Natural killer cell treated with Interleukin-12 subunit alpha and Interleukin-12 subunit beta and Interleukin-15 and Interleukin-18, amount 100 ng/mL, for 72 hours (primary cell): Measurements from ENCODE around the gene RPTOR. TPM values are rescaled to one million over a fixed set of nuclear protein-coding genes. Genes with fewer than 3 reads are reported as not detected.

Source experiments
- ATAC-seq, 2 donors: fragments of 150-1000 bp; cut with Tn5 transposase in 1 of 2; sonication (Bioruptor Pico), chemical (Tn5 transposase) in 1 of 2; 2 replicates each; pipeline ENCODE4 v1.10.0; 2021
- DNase-seq: peaks from one replicate; pipeline ENCODE4 v3.0.0; 2022; ENCODE audit warnings: low spot score
- H3K27ac Mint-ChIP-seq, 2 donors: 1 replicate in 1 of 2; 2 replicates in 1 of 2; pipeline ENCODE4 v1.8.0; 2022; ENCODE audit warnings: mixed read lengths in 2 of 2, mild to moderate bottlenecking in 1 of 2, moderate library complexity in 1 of 2
- H3K27me3 Mint-ChIP-seq, 2 donors: 1 replicate in 1 of 2; 2 replicates in 1 of 2; pipeline ENCODE4 v1.8.0; 2022; ENCODE audit warnings: mixed read lengths in 2 of 2
- H3K36me3 Mint-ChIP-seq: one replicate; pipeline ENCODE4 v1.8.0; 2022; ENCODE audit warnings: mixed read lengths
- H3K4me1 Mint-ChIP-seq, 2 donors: 1 replicate in 1 of 2; 2 replicates in 1 of 2; pipeline ENCODE4 v1.8.0; 2022; ENCODE audit warnings: low read depth in 2 of 2, mixed read lengths in 2 of 2, mild to moderate bottlenecking in 1 of 2
- H3K4me3 Mint-ChIP-seq: one replicate; pipeline ENCODE4 v1.8.0; 2022; ENCODE audit warnings: mixed read lengths
- H3K9me3 Mint-ChIP-seq: 2 replicates; pipeline ENCODE4 v1.8.0; 2022; ENCODE audit warnings: mixed read lengths
- total RNA-seq, 2 donors: library from RNA; stranded (reverse); gene quantifications; one replicate each; pipeline ENCODE4 v1.2.3, GENCODE V29; 2022

RPTOR gene
- total RNA-seq, 2 donors from 2014 or later, result 44.1 to 92.4 TPM

- peak overlapping the region; percentile 55 for H3K4me3 Mint-ChIP-seq
- H3K9me3 Mint-ChIP-seq, result no peaks in the 10 kb centered on the region
- peak overlapping the region; percentile 7 to 10 for H3K27ac Mint-ChIP-seq
- peaks cover 8 to 11% of the 10 kb centered on the region in 2 donors for H3K27me3 Mint-ChIP-seq
- no peak for DNase-seq
- H3K36me3 Mint-ChIP-seq, result no peaks in the 10 kb centered on the region
- peak; percentile 70 to 71 for ATAC-seq
- peaks cover 8 to 11% of the 10 kb centered on the region in 2 donors for H3K4me1 Mint-ChIP-seq
Observed at GRCh38 chr17:80980397-80981061, 435.9 kb downstream of the RPTOR start.

- peak overlapping the region; percentile 7 to 10 for H3K27ac Mint-ChIP-seq
Observed at GRCh38 chr17:80981062-80981902, 436.6 kb downstream of the RPTOR start.

DNA sequence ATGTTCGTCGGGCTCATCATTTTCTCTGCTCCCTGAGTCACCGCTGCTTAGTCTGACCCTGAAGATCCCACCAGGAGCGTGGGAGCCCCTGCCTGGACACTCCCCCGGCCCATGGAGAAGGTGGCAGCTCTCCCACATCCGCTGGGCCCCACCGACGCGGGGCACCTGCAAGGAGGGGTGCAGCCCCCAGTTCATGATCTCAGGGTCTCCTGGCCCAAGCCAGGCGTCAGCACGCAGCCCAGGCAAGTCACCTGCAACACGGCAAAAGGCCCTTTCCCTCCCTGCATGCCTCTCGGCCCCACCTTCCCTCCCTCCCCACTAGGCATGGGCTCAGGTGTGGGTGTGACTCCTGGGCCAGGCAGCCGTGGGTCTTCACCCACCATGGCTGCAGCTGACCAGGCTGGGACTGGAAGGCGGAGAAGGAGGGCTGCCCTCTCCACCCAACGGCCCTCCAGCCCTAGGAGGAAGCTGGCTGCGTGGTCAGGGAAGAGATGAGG, 437.3 kb downstream of the RPTOR start:
- H3K4me3 Mint-ChIP-seq, result no peak overlapping the region
- H3K4me1 Mint-ChIP-seq, result peaks cover 8 to 11% of the 10 kb centered on the region in 2 donors
- DNase-seq (no peak), ATAC-seq (no peak)
- H3K27me3 Mint-ChIP-seq, result peaks cover 8 to 11% of the 10 kb centered on the region in 2 donors
- H3K9me3 Mint-ChIP-seq, result no peaks in the 10 kb centered on the region
- H3K36me3 Mint-ChIP-seq, result no peaks in the 10 kb centered on the region
- H3K27ac Mint-ChIP-seq, result no peak overlapping the region

More at GRCh38 chr17:80981062-80981902, 436.6 kb downstream of the RPTOR start:
- Mint-ChIP-seq H3K36me3 (no peaks in the 10 kb centered on the region), H3K4me3 (peak overlapping the region; percentile 55), H3K27me3 (peaks cover 8 to 11% of the 10 kb centered on the region in 2 donors), H3K4me1 (peaks cover 8 to 11% of the 10 kb centered on the region in 2 donors), H3K9me3 (no peaks in the 10 kb centered on the region)
- DNase-seq (no peak), ATAC-seq (peak; percentile 33 to 62)

DNA sequence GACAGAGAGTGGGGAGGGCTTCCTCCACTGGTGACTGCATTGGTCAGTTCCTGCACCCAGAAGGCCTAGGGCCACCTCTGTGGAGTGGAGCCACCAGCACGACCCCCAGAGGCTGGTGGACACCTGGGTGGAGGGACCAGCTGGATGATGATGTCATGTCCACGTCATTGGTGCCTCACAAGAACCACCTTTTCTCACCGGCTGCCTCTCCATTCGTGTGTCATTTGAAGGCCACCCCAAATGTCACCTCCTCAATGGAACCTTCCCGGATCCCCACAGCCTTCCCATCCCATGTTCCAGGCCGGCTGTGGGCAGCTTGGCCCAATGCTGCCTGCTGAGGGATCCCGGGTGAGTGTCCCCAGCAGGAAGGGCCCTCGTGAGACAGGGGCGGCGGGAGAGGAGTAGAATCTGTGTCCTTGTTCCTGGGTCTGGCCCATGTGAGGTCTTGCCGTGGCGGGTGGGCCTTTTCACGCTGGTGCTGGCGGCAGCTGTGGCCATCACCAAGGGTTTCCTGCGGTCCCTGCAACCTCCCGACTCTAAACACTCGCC, 437.9 kb downstream of the RPTOR start:
- Mint-ChIP-seq H3K9me3 (no peaks in the 10 kb centered on the region), H3K27ac (no peak overlapping the region), H3K36me3 (no peaks in the 10 kb centered on the region), H3K4me1 (peaks cover 8 to 11% of the 10 kb centered on the region in 2 donors), H3K27me3 (peaks cover 8 to 11% of the 10 kb centered on the region in 2 donors), H3K4me3 (no peak overlapping the region)
- DNase-seq, result no peak
- no peak for ATAC-seq

GRCh38 chr17:80983545-80983944, 438.9 kb downstream of the RPTOR start:
- Mint-ChIP-seq H3K27ac (no peak overlapping the region), H3K4me3 (no peak overlapping the region), H3K27me3 (peaks cover 8 to 11% of the 10 kb centered on the region in 2 donors), H3K4me1 (peaks cover 8 to 11% of the 10 kb centered on the region in 2 donors), H3K36me3 (no peaks in the 10 kb centered on the region), H3K9me3 (no peaks in the 10 kb centered on the region)
- DNase-seq, result no peak
- no peak for ATAC-seq

DNA sequence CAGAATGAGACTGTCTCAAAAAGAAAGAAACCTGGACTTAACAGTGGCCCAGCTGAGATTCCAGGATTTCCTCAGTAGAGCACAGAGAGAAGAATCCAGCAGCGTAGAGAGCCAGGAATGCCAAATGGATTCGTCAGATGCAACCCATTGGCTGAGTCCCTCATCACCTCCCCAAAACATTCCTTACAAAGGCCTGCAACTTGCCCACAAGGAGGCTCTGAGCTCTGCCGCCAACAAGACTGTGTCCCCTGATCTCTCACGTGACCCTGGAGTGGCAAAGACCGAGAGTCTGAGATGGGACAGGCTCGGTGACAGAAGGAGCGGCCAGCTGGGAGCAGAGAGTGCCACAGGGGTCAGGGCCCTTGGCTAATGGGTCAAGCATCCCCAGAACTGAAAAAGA, 440.1 kb downstream of the RPTOR start:
- Mint-ChIP-seq H3K36me3 (no peaks in the 10 kb centered on the region), H3K4me1 (peaks cover 8 to 11% of the 10 kb centered on the region in 2 donors), H3K27me3 (peaks cover 8 to 11% of the 10 kb centered on the region in 2 donors), H3K4me3 (no peak overlapping the region), H3K27ac (no peak overlapping the region), H3K9me3 (no peaks in the 10 kb centered on the region)
- ATAC-seq, result no peak
- DNase-seq, result no peak

GRCh38 chr17:80986046-80986445, 441.4 kb downstream of the RPTOR start:
- H3K4me3 Mint-ChIP-seq, result no peak overlapping the region
- no peak for ATAC-seq
- no peak overlapping the region for H3K27ac Mint-ChIP-seq
- peaks cover 0 to 1% of the 10 kb centered on the region in 2 donors for H3K27me3 Mint-ChIP-seq
- no peak for DNase-seq
- no peaks in the 10 kb centered on the region for H3K36me3 Mint-ChIP-seq
- no peaks in the 10 kb centered on the region for H3K9me3 Mint-ChIP-seq
- peaks cover under 1 to 3% of the 10 kb centered on the region in 2 donors for H3K4me1 Mint-ChIP-seq

GRCh38 chr17:80986816-80987475, 442.3 kb downstream of the RPTOR start:
- Mint-ChIP-seq H3K9me3 (no peaks in the 10 kb centered on the region), H3K4me1 (peaks cover 0 to 3% of the 10 kb centered on the region in 2 donors), H3K4me3 (no peak overlapping the region), H3K27me3 (no peaks in the 10 kb centered on the region), H3K27ac (no peak overlapping the region), H3K36me3 (no peaks in the 10 kb centered on the region)
- no peak for ATAC-seq
- DNase-seq, result no peak

DNA sequence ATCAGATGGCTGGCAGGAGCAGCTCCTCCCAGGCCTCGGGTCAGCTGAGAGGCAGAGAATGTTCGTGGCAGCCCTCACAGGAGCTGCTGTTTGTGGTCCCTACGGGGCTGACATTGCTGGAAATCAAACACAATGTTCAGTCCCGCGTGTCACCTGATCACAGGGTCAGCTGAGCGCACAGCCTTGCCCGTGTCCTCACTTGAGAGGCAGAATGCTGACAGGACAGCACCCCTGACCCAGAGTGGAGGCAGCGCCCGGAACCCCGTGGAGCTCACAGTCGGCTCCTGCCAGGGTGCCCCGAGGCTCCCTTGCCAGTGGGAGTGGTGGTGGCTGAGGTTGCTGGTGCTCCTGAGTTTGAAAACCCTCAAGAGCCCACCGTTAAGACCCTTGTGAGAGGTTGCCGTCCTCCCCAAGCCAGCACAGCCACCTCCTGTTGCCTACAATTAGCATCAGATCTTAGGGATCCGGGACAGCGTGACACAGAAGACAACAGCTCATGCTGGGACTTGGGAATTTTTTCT, 443.4 kb downstream of the RPTOR start:
- Mint-ChIP-seq H3K27me3 (no peaks in the 10 kb centered on the region), H3K36me3 (no peaks in the 10 kb centered on the region), H3K27ac (no peak overlapping the region), H3K4me3 (no peak overlapping the region), H3K4me1 (peaks cover 4% of the 10 kb centered on the region in 2 donors), H3K9me3 (no peaks in the 10 kb centered on the region)
- DNase-seq (no peak), ATAC-seq (no peak)

- H3K27me3 Mint-ChIP-seq, result no peaks in the 10 kb centered on the region
- H3K27ac Mint-ChIP-seq, result no peak overlapping the region
Observed at GRCh38 chr17:80989586-80989913, 444.9 kb downstream of the RPTOR start.

GRCh38 chr17:80990921-80991644, 446.4 kb downstream of the RPTOR start:
- ATAC-seq (no peak), DNase-seq (no peak)
- Mint-ChIP-seq H3K4me3 (peak overlapping the region; percentile 71), H3K36me3 (no peaks in the 10 kb centered on the region), H3K4me1 (peaks cover 7 to 8% of the 10 kb centered on the region in 2 donors), H3K27ac (peak overlapping the region; percentile 60 to 76), H3K27me3 (no peaks in the 10 kb centered on the region), H3K9me3 (no peaks in the 10 kb centered on the region)

More at GRCh38 chr17:80989586-80989913, 444.9 kb downstream of the RPTOR start:
- ATAC-seq (no peak), DNase-seq (no peak)
- Mint-ChIP-seq H3K4me3 (peak overlapping the region; percentile 20), H3K36me3 (no peaks in the 10 kb centered on the region), H3K4me1 (peaks cover 7 to 8% of the 10 kb centered on the region in 2 donors), H3K9me3 (no peaks in the 10 kb centered on the region)

DNA sequence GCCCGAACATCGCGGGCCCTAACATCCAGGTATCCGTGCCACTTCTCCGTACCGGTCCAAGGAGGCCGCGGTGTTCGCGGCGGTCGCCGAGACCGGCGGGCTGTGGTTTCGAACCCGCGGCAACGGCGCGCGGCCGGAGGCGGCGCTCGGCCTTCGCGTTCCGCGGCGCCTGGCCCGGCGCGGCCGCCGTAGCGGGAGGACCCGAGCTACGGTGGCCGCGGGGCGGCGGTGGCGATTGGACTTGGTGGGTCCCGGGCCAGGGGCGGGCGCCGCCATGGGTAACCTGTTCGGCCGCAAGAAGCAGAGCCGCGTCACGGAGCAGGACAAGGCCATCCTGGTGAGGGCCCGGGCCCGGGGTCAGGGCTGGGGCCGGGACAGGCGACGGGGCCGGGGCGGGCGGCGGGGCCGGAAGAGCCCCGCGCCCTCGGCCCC, 447.0 kb downstream of the RPTOR start, which contains the start of gene CHMP6:
TSS of gene CHMP6 (plus strand) at position 197 of the 432 bp plus-strand sequence. CDS start at position 275, 78 bp downstream.
- DNase-seq (peak; percentile 82), ATAC-seq (peak; percentile 84 to 88)
- Mint-ChIP-seq H3K4me1 (peaks cover 7 to 8% of the 10 kb centered on the region in 2 donors), H3K4me3 (peak within 1 kb of the TSS; percentile 75), H3K36me3 (no peaks in the 10 kb centered on the region), H3K27ac (peak within 1 kb of the TSS; percentile 60 to 76), H3K9me3 (no peaks in the 10 kb centered on the region), H3K27me3 (no peaks in the 10 kb centered on the region)
